Measurements from ENCODE around the gene NCKAP5.

The NCKAP5 gene

GRCh38 chr2:132670496-132671150 is 897.6 kb downstream of the NCKAP5 start:
- no peaks in the 10 kb centered on the region for H3K9me3 ChIP-seq (ENCODE audit: severe bottlenecking)
- DNase-seq, result no peak
- no peaks in the 10 kb centered on the region for H3K36me3 ChIP-seq
- H3K27me3 ChIP-seq (ENCODE audit: insufficient read depth, low read depth, severe bottlenecking), result peaks cover 21% of the 10 kb centered on the region
- no peak overlapping the region for H3K4me3 ChIP-seq (ENCODE audit: low read depth, low read length)
- H3K27ac ChIP-seq, result no peak overlapping the region
- no peak for TF ChIP-seq CTCF (IDR thresholded peaks at IDR 0.05; ENCODE audit: low read depth, low read length)

GRCh38 chr2:132669908-132670495 is 898.3 kb downstream of the NCKAP5 start, which contains the start of gene LYPD1:
Gene LYPD1 (minus strand): TSS chr2:132670205. CDS start chr2:132669932, 273 bp downstream.
- no peak within 1 kb of the TSS for H3K27ac ChIP-seq
- no peaks in the 10 kb centered on the region for H3K9me3 ChIP-seq (ENCODE audit: severe bottlenecking)
- H3K4me3 ChIP-seq (ENCODE audit: low read depth, low read length), result peak within 1 kb of the TSS; percentile 48
- no peaks in the 10 kb centered on the region for H3K36me3 ChIP-seq
- TF ChIP-seq CTCF (IDR thresholded peaks at IDR 0.05; ENCODE audit: low read depth, low read length), result no peak
- peaks cover 21% of the 10 kb centered on the region for H3K27me3 ChIP-seq (ENCODE audit: insufficient read depth, low read depth, severe bottlenecking)
- DNase-seq, result no peak

GRCh38 chr2:132668987-132669907 is 899.0 kb downstream of the NCKAP5 start:
- peaks cover 21% of the 10 kb centered on the region for H3K27me3 ChIP-seq (ENCODE audit: insufficient read depth, low read depth, severe bottlenecking)
- peak; percentile 44 for DNase-seq
- H3K9me3 ChIP-seq (ENCODE audit: severe bottlenecking), result no peaks in the 10 kb centered on the region
- H3K36me3 ChIP-seq, result no peaks in the 10 kb centered on the region
- TF ChIP-seq CTCF (IDR thresholded peaks at IDR 0.05; ENCODE audit: low read depth, low read length), result peak; percentile 84
- H3K27ac ChIP-seq, result no peak overlapping the region
- peak overlapping the region; percentile 48 for H3K4me3 ChIP-seq (ENCODE audit: low read depth, low read length)

GRCh38 chr2:132668189-132668823 is 900.0 kb downstream of the NCKAP5 start:
- Histone ChIP-seq H3K9me3 (ENCODE audit: severe bottlenecking) (no peaks in the 10 kb centered on the region), H3K27ac (no peak overlapping the region), H3K27me3 (ENCODE audit: insufficient read depth, low read depth, severe bottlenecking) (peaks cover 21% of the 10 kb centered on the region), H3K36me3 (no peaks in the 10 kb centered on the region), H3K4me3 (ENCODE audit: low read depth, low read length) (peak overlapping the region; percentile 48)
- peak; percentile 55 for TF ChIP-seq CTCF (IDR thresholded peaks at IDR 0.05; ENCODE audit: low read depth, low read length)
- peak; percentile 65 for DNase-seq

GRCh38 chr2:132667706-132668105 is 900.6 kb downstream of the NCKAP5 start:
- DNase-seq, result no peak
- no peaks in the 10 kb centered on the region for H3K36me3 ChIP-seq

More at GRCh38 chr2:132667706-132668105, 900.6 kb downstream of the NCKAP5 start:
- no peak for TF ChIP-seq CTCF (IDR thresholded peaks at IDR 0.05; ENCODE audit: low read depth, low read length)
- Histone ChIP-seq H3K27ac (no peak overlapping the region), H3K4me3 (ENCODE audit: low read depth, low read length) (no peak overlapping the region), H3K27me3 (ENCODE audit: insufficient read depth, low read depth, severe bottlenecking) (peaks cover 21% of the 10 kb centered on the region), H3K9me3 (ENCODE audit: severe bottlenecking) (no peaks in the 10 kb centered on the region)

Data from WERI-Rb-1 (cell line).